ENCODE measurements around the gene ZNF117.
A peak's percentile ranks its signal among the peaks of the same experiment; 100 is the strongest.

ZNF117 gene

DNA sequence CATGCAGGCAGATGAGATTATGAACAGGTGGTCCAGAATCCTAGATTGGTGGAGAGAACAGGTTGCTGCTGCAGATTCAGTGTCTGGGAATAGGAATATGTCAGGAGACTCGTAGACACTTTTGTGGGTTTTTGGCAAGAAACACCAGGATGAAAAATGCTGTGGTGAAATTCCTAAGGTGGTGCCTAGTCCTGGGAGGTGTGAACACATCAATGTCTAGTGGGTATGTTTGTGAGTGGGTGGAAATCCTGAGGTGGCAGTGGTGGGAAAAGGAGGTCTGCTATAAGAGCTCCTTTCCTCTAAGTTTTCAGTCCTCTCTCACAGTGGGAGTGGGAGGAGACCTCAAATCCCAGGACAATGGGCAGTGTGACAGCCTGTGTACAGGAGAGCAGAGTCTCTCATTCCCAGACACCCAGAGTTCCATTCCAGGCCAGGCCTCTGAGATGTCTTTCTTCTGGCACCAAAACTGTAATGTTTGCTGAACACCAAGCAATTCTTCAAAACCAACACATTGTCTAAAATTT is 10.5 kb upstream of the ZNF117 start:
- peak overlapping the region; percentile 21 for H3K4me2 ChIP-seq (ENCODE audit: low read depth, low read length, poor library complexity, severe bottlenecking)
- no peaks in the 10 kb centered on the region for H3K27me3 ChIP-seq (ENCODE audit: insufficient read depth, low read length, poor library complexity, severe bottlenecking)
- H3K4me1 ChIP-seq (ENCODE audit: insufficient read depth, low read length, poor library complexity, severe bottlenecking) = peaks cover 33% of the 10 kb centered on the region
- no peaks in the 10 kb centered on the region for H3K9me2 ChIP-seq (replicated peaks; ENCODE audit: low read depth, low read length)
- H4K20me1 ChIP-seq (ENCODE audit: insufficient read depth, low read length, poor library complexity, severe bottlenecking) = peaks cover 36% of the 10 kb centered on the region
- no peaks in the 10 kb centered on the region for H3F3A ChIP-seq (ENCODE audit: low read depth)
- TF ChIP-seq, protein P1, sequence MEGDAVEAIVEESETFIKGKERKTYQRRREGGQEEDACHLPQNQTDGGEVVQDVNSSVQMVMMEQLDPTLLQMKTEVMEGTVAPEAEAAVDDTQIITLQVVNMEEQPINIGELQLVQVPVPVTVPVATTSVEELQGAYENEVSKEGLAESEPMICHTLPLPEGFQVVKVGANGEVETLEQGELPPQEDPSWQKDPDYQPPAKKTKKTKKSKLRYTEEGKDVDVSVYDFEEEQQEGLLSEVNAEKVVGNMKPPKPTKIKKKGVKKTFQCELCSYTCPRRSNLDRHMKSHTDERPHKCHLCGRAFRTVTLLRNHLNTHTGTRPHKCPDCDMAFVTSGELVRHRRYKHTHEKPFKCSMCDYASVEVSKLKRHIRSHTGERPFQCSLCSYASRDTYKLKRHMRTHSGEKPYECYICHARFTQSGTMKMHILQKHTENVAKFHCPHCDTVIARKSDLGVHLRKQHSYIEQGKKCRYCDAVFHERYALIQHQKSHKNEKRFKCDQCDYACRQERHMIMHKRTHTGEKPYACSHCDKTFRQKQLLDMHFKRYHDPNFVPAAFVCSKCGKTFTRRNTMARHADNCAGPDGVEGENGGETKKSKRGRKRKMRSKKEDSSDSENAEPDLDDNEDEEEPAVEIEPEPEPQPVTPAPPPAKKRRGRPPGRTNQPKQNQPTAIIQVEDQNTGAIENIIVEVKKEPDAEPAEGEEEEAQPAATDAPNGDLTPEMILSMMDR (conservative IDR thresholded peaks at IDR 0.05; ENCODE audit: low read length) = no peak
- no peak for TF ChIP-seq EZH2phosphoT487 (IDR thresholded peaks at IDR 0.05; ENCODE audit: borderline replicate concordance)
- peaks cover 70% of the 10 kb centered on the region for H3K79me2 ChIP-seq (ENCODE audit: insufficient read depth, low read length)
- peaks cover 5% of the 10 kb centered on the region; the same call in 1 of the 2 replicates for H3K9me3 ChIP-seq (ENCODE audit: insufficient read depth, low read depth, low read length)
- peaks cover 5% of the 10 kb centered on the region; the same call in 1 of the 2 replicates for H3K36me3 ChIP-seq (ENCODE audit: insufficient read depth, low read length)
- peak overlapping the region; percentile 87 for H3K4me3 ChIP-seq (ENCODE audit: low read length, poor library complexity, severe bottlenecking)
- H2AFZ ChIP-seq (ENCODE audit: low read length) = no peak overlapping the region
- no peak overlapping the region for H3K9ac ChIP-seq (ENCODE audit: low read depth, low read length, poor library complexity, severe bottlenecking)

- Histone ChIP-seq H3K27me3 (ENCODE audit: insufficient read depth, low read length, poor library complexity, severe bottlenecking) (no peaks in the 10 kb centered on the region), H3K4me1 (ENCODE audit: insufficient read depth, low read length, poor library complexity, severe bottlenecking) (peaks cover 17% of the 10 kb centered on the region), H4K20me1 (ENCODE audit: insufficient read depth, low read length, poor library complexity, severe bottlenecking) (peaks cover 22% of the 10 kb centered on the region), H3K36me3 (ENCODE audit: insufficient read depth, low read length) (peaks cover 5% of the 10 kb centered on the region; the same call in 1 of the 2 replicates), H3K9me3 (ENCODE audit: insufficient read depth, low read depth, low read length) (peaks cover 5% of the 10 kb centered on the region; the same call in 1 of the 2 replicates), H3F3A (ENCODE audit: low read depth) (no peaks in the 10 kb centered on the region), H3K4me2 (ENCODE audit: low read depth, low read length, poor library complexity, severe bottlenecking) (no peak overlapping the region), H3K9ac (ENCODE audit: low read depth, low read length, poor library complexity, severe bottlenecking) (no peak overlapping the region), H3K4me3 (ENCODE audit: low read length, poor library complexity, severe bottlenecking) (no peak overlapping the region), H3K79me2 (ENCODE audit: insufficient read depth, low read length) (peaks cover 50% of the 10 kb centered on the region), H3K9me2 (replicated peaks; ENCODE audit: low read depth, low read length) (no peaks in the 10 kb centered on the region), H2AFZ (ENCODE audit: low read length) (no peak overlapping the region)
- TF ChIP-seq, protein P1 (conservative IDR thresholded peaks at IDR 0.05; ENCODE audit: low read length) = no peak
- TF ChIP-seq EZH2phosphoT487 (IDR thresholded peaks at IDR 0.05; ENCODE audit: borderline replicate concordance) = no peak
Measured at GRCh38 chr7:64999165-65000004, 8.5 kb upstream of the ZNF117 start.

- no peak for TF ChIP-seq EZH2phosphoT487 (IDR thresholded peaks at IDR 0.05; ENCODE audit: borderline replicate concordance)
- TF ChIP-seq, protein P1 (conservative IDR thresholded peaks at IDR 0.05; ENCODE audit: low read length) = no peak
- Histone ChIP-seq H3K4me3 (ENCODE audit: low read length, poor library complexity, severe bottlenecking) (no peak overlapping the region), H3K27me3 (ENCODE audit: insufficient read depth, low read length, poor library complexity, severe bottlenecking) (no peaks in the 10 kb centered on the region), H3F3A (ENCODE audit: low read depth) (no peaks in the 10 kb centered on the region), H3K79me2 (ENCODE audit: insufficient read depth, low read length) (peaks cover 44% of the 10 kb centered on the region), H3K36me3 (ENCODE audit: insufficient read depth, low read length) (peaks cover 5% of the 10 kb centered on the region; the same call in 1 of the 2 replicates), H4K20me1 (ENCODE audit: insufficient read depth, low read length, poor library complexity, severe bottlenecking) (peaks cover 18% of the 10 kb centered on the region), H3K4me2 (ENCODE audit: low read depth, low read length, poor library complexity, severe bottlenecking) (no peak overlapping the region), H3K9me2 (replicated peaks; ENCODE audit: low read depth, low read length) (no peaks in the 10 kb centered on the region), H3K4me1 (ENCODE audit: insufficient read depth, low read length, poor library complexity, severe bottlenecking) (peaks cover 12% of the 10 kb centered on the region), H3K9ac (ENCODE audit: low read depth, low read length, poor library complexity, severe bottlenecking) (no peak overlapping the region), H3K9me3 (ENCODE audit: insufficient read depth, low read depth, low read length) (peaks cover 5% of the 10 kb centered on the region; the same call in 1 of the 2 replicates), H2AFZ (ENCODE audit: low read length) (no peak overlapping the region)
Measured at GRCh38 chr7:64998865-64999164, 8.0 kb upstream of the ZNF117 start.
